Adrenal gland (tissue), 5 donors: ENCODE measurements around the gene SOST.

Source experiments
- CTCF ChIP-seq, 6 experiments: fragments of 450-650 bp in 4 of 6; fragments of 200-600 bp in 2 of 6; sonication (generic) in 1 of 6; IDR thresholded peaks; 1 replicate in 5 of 6; 2 replicates in 1 of 6; pipeline versions ENCODE4 v1.5.1 to v1.8.0; 2016 to 2021; ENCODE audit warnings: antibody characterized with exemption in 6 of 6, mild to moderate bottlenecking in 2 of 6, moderate library complexity in 1 of 6
- POLR2A ChIP-seq, 2 donors: fragments of 450-650 bp; IDR thresholded peaks; one replicate each; pipeline ENCODE4 v1.6.1; 2017; ENCODE audit warnings: antibody characterized with exemption in 2 of 2, mild to moderate bottlenecking in 2 of 2, moderate library complexity in 1 of 2
- donor health status: DM: no; HTN: no; CAD: no.

GRCh38 chr17:43710101-43710500 lies 48.5 kb downstream of the SOST start:
- TF ChIP-seq CTCF (IDR thresholded peaks at IDR 0.05) (no peak), POLR2A (IDR thresholded peaks at IDR 0.05) (no peak)
